Esophagus (tissue), 2 donors: Measurements from ENCODE around the gene DNAH7. TPM values are rescaled to one million over a fixed set of nuclear protein-coding genes. Genes with fewer than 3 reads are reported as not detected.
"Not testable (repeated sequence)": the region's sequence is repeated elsewhere in the genome, so short reads cannot be mapped to it uniquely, and the experiment has no call there.

Experiments
- H3K27ac ChIP-seq, 2 donors: one replicate each; pipeline ENCODE4 v1.5.1; 2013; ENCODE audit warnings: low read depth in 2 of 2, mild to moderate bottlenecking in 2 of 2, inconsistent platforms in 1 of 2, low read length in 1 of 2, moderate library complexity in 1 of 2
- H3K27me3 ChIP-seq, 2 donors: one replicate each; pipeline ENCODE4 v1.6.1; 2013; ENCODE audit warnings: low read length in 2 of 2, control low read depth in 1 of 2, mild to moderate bottlenecking in 1 of 2; ENCODE audit not compliant: insufficient read depth in 2 of 2, control insufficient read depth in 1 of 2
- H3K36me3 ChIP-seq, 2 donors: one replicate each; pipeline ENCODE4 v1.6.1; 2013; ENCODE audit warnings: low read length in 1 of 2; ENCODE audit not compliant: control insufficient read depth in 2 of 2, insufficient read depth in 2 of 2
- H3K4me1 ChIP-seq, 2 donors: one replicate each; pipeline ENCODE4 v1.6.1; 2013; ENCODE audit warnings: low read length in 1 of 2; ENCODE audit not compliant: control insufficient read depth in 2 of 2, insufficient read depth in 2 of 2
- H3K4me3 ChIP-seq, 2 donors: one replicate each; pipeline ENCODE4 v1.5.1; 2013; ENCODE audit warnings: low read length in 2 of 2, mild to moderate bottlenecking in 2 of 2, low read depth in 1 of 2, moderate library complexity in 1 of 2
- H3K9me3 ChIP-seq, 2 donors: one replicate each; pipeline ENCODE4 v1.6.1; 2013; ENCODE audit warnings: mild to moderate bottlenecking in 2 of 2, low read depth in 1 of 2, low read length in 1 of 2, moderate library complexity in 1 of 2; ENCODE audit not compliant: control insufficient read depth in 2 of 2, insufficient read depth in 1 of 2
- WGBS, 2 donors: extraction: QIAGEN DNeasy Blood & Tissue Kit; methylation state at CpG; one replicate each; pipeline ENCODE4 v1.1.7; 2013; 5-methylcytosine and 5-hydroxymethylcytosine counted together
- polyA plus RNA-seq, 2 donors: library from polyadenylated mRNA; stranded (reverse); fragments of 200-250 nt; gene quantifications; one replicate each; pipeline ENCODE4 v1.2.3, GENCODE V29; 2013
- donor health status: healthy with polysubstance abuse.
- donor health status: Bipolar disorder and iron deficiency.

The DNAH7 gene
- polyA plus RNA-seq, 2 donors = 0.06 to 0.09 TPM

DNA sequence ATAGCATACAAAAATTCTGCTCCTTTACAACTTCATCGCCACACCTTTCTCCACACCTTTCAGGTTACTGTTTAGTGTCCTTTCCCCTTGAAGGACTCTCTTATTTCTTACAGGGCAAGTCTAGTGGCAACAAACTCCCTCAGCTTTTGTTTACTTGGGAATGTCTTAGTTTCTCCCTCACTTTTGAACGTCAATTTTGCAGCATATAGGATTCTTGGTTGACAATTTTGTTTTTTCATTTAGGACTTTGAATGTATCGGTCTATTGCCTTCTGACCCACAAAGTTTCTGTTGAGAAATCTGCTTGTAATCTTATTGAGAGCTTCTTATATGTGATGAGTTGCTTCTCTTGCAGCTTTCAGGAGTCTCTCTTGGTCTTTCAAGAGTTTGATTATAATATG, 368.2 kb downstream of the DNAH7 start:
- WGBS, 2 donors = 87 to 90% methylated on average over 3 of the region's 3 CpGs
- Histone ChIP-seq H3K36me3 (no peaks in the 10 kb centered on the region), H3K4me3 (no peak overlapping the region), H3K4me1 (no peaks in the 10 kb centered on the region), H3K9me3 (no peaks in the 10 kb centered on the region), H3K27ac (no peak overlapping the region), H3K27me3 (no peaks in the 10 kb centered on the region)

DNA sequence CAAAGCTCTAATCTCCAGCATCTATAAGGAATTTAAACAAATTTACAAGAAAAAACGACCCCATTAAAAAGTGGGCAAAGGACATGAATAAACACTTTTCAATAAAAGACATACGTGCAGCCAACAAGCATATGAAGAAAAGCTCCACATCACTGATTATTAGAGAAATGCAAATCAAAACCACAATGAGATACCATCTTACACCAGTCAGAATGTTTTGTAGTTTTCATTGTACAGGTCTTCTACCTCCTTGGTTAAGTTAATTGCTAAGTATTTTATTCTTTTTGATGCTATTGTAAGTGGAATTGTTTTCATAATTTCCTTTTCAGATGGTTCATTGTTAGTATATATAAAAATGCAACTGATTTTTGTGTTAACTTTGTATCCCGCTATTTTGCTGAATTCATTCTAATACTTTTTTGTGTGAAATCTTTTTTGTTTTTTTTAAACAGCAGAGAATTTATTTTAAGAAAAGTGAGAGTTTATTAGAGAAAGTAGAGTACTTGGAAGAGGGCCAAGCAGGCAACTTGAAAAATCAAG, 370.9 kb downstream of the DNAH7 start:
- H3K27me3 ChIP-seq = no peaks in the 10 kb centered on the region
- H3K4me1 ChIP-seq = no peaks in the 10 kb centered on the region
- no peak overlapping the region for H3K27ac ChIP-seq
- H3K4me3 ChIP-seq = no peak overlapping the region
- no peaks in the 10 kb centered on the region for H3K36me3 ChIP-seq
- 82 to 86% methylated on average over 3 of the region's 3 CpGs for WGBS, 2 donors
- H3K9me3 ChIP-seq = peaks cover 3 to 4% of the 10 kb centered on the region in 2 donors

DNA sequence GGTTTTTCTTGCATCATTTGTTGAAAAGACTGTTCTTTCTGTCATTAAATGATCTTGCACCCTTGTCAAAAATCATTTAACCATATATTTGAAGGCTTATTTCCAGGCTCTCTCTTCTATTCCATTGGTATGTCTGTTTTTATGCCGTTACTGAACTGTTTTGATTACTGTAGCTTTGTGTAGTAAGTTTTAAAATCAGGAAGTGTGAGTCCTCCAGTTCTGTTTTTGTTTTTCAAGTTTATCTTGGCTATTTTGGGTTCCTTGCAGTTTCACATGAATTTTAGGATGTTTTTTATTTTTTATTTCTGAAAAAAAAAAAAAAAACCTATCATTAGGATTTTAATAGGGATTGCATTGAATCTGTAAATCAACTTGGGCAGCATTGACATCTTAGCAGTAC, 372.6 kb downstream of the DNAH7 start:
- H3K4me3 ChIP-seq = no peak overlapping the region
- no peaks in the 10 kb centered on the region for H3K27me3 ChIP-seq
- H3K36me3 ChIP-seq = no peaks in the 10 kb centered on the region
- no peaks in the 10 kb centered on the region for H3K4me1 ChIP-seq
- WGBS, 2 donors = 93 to 96% methylated on average over 1 of the region's 1 CpG
- peaks cover 3 to 4% of the 10 kb centered on the region in 2 donors for H3K9me3 ChIP-seq
- H3K27ac ChIP-seq = no peak overlapping the region

DNA sequence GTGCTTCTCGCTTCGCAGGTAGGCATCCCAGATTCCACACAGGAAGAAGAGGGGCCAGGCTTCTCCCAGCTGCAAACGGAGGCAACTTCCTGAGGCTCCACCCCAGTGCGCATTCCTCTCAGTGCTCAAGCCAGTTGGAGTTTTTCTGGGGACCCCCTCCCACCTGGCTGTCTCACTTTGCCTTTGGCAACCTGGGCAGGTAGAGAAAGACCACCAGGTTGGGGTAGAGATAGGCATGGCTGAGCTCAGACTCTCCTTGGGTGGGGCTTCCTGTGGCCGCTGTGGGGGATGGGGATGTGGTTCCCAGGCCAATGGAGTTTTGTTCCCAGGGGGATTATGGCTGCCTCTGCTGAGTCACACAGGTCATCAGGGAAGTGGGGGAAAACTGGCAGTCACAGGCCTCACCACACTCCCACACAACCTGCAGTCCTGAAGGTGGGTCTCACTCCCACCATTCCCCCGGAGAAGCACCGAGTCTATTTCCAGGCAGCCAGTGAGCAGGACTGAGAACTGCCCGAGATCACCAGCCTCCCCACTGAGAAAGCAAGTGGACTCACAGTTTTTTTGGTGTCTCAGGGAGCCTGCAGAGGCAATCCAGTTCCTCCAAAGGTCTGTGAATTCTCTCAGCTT, 373.5 kb downstream of the DNAH7 start:
- 89 to 92% methylated on average over 8 of the region's 8 CpGs for WGBS, 2 donors
- Histone ChIP-seq H3K27me3 (no peaks in the 10 kb centered on the region), H3K36me3 (no peaks in the 10 kb centered on the region), H3K4me1 (no peaks in the 10 kb centered on the region), H3K27ac (no peak overlapping the region), H3K9me3 (peaks cover 3 to 4% of the 10 kb centered on the region in 2 donors), H3K4me3 (no peak overlapping the region)

DNA sequence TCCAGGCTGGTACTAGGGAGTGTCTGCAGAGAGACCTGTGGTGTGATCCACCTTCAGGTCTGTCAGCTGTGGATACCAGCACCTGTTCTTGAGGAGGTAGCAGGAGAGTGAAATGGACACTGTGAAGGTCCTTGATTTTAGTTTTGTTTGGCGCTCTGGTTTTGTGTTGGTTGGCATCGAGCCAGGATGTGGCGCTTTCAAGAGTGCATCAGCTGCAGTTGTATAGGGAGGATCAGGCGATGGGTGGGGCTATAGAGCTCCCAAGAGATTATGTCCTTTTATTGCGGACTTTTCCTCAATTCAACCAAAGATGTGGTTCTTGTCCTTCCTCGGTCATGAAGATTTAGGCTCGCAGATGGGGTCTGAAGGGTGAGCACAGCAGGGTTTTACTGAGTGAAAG, 374.1 kb downstream of the DNAH7 start:
- H3K9me3 ChIP-seq = peaks cover 3 to 4% of the 10 kb centered on the region in 2 donors
- H3K36me3 ChIP-seq = no peaks in the 10 kb centered on the region
- H3K4me3 ChIP-seq = no peak overlapping the region
- WGBS, 2 donors = 97 to 98% methylated on average over 7 of the region's 7 CpGs
- no peaks in the 10 kb centered on the region for H3K4me1 ChIP-seq
- no peaks in the 10 kb centered on the region for H3K27me3 ChIP-seq
- no peak overlapping the region for H3K27ac ChIP-seq

DNA sequence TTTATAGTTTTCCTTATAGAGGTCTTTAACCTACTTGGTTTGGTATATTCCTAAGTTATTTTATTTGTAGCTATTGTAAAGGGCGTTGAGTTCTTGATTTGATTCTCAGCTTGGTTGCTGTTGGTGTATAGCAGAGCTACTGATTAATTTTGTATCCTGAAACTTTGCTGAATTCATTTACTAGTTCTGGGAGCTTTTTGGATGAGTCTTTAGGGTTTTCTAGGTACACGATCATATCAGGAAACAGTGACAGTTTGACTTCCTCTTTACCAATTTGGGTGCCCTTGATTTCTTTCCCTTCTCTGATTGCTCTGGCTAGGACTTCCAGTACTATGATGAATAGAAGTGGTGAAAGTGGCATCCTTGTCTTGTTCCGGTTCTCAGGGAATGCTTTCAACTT, 376.1 kb downstream of the DNAH7 start:
- H3K4me1 ChIP-seq, H3K4me3 ChIP-seq, H3K27ac ChIP-seq, H3K27me3 ChIP-seq, H3K36me3 ChIP-seq, H3K9me3 ChIP-seq: not testable (repeated sequence)
- 85 to 91% methylated on average over 3 of the region's 3 CpGs for WGBS, 2 donors

Other genes starting within 250 kb of the DNAH7 start
- 1 to 10 TPM; 2.2 to 2.9 TPM for gene STK17B, start 102.7 kb upstream of the DNAH7 start, polyA plus RNA-seq